ENCODE data around the gene TBC1D24. TPM values are rescaled to one million over a fixed set of nuclear protein-coding genes. Genes with fewer than 3 reads are reported as not detected.
A peak's percentile ranks its signal among the peaks of the same experiment; 100 is the strongest.

TBC1D24 gene
- total and polyA plus RNA-seq, 2 donors (not counting 1 experiment from before 2014, with no cell fraction given): 7.1 to 9.4 TPM

DNA sequence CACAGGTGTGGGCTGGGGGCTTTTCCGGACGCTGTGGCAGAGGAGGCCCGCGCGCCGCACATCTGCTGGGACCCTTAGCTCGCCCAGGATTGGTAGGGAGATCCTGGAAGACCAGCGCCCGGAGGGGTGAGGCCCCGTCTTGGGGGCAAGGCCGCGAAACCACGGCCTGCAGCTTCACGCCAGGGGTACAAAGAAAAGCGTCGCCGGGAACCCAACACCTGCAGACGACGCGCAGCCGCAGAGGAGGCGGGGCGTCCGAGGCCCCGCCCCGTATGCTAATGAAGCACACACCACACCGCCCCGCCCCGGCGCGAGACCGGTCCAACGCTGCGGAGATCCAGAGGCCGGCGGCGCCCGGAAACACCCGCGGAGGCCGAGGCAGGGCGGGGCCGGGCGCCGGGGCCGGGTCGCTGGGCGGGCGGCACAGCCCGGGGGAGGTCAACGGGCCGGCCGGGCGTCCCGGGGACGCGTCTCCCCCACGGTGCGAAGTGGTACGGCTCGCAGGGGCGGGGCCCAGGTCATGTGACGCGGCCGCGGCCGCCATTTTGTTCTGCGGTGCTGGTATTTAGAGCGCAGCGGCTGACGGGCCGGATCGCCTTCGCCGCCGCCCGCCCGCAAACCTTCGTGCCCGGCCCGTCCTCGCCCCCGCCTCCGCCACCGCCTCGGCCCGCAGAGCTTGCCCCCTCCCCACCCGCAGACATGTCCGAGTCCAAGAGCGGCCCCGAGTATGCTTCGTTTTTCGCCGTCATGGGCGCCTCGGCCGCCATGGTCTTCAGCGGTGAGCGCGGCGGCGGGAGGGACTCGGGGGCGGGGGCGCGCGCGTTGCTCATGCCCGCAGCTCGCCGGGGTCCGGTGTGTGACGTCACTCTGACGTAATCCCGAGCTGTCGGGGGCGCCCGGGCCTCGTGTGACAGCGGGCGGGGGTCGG, 38.7 kb downstream of the TBC1D24 start, which contains the start of gene ATP6V0C:
Gene ATP6V0C (plus strand): TSS at position 548 of the 928 bp plus-strand sequence. CDS start 152 bp downstream, at position 700.
- H3K27ac ChIP-seq (ENCODE audit: low read length in 2 of 2): peak within 1 kb of the TSS; percentile 94 to 99
- peaks cover 79 to 88% of the 10 kb centered on the region in 2 donors for H3K4me1 ChIP-seq (ENCODE audit: control insufficient read depth in 2 of 2, insufficient read depth in 2 of 2, low read length in 2 of 2)
- peak within 1 kb of the TSS; percentile 99 for H3K27ac Mint-ChIP-seq
- CTCF ChIA-PET: interaction anchor here (1.0 to 2.0 kb wide), 3 partner anchors 12 to 319 kb away, joined by 4 to 8 read pairs (median 5); no protein-coding TSS in a partner anchor
- H3K4me3 ChIP-seq (ENCODE audit: control extremely low read depth in 1 of 5, extremely low read depth in 1 of 5, insufficient read depth in 1 of 5, low read depth in 2 of 5, low read length in 4 of 5): peak within 1 kb of the TSS; percentile 75 to 96 (median 82)
- peaks cover 42% of the 10 kb centered on the region for H4K20me1 ChIP-seq (ENCODE audit: control insufficient read depth, insufficient read depth, low read length, poor library complexity, severe bottlenecking)
- H3K79me2 ChIP-seq (ENCODE audit: control insufficient read depth, insufficient read depth, low read length): peaks cover 75% of the 10 kb centered on the region
- WGBS (ENCODE audit: insufficient coverage): under 1% methylated on average over 122 of the region's 122 CpGs
- no peaks in the 10 kb centered on the region for H3K9me3 ChIP-seq (ENCODE audit: control extremely low read depth in 1 of 3, control insufficient read depth in 2 of 3, insufficient read depth in 1 of 3, low read length in 2 of 3)
- peak within 1 kb of the TSS; percentile 63 for H2AFZ ChIP-seq (ENCODE audit: insufficient read depth, low read depth, low read length, poor library complexity, severe bottlenecking)
- peaks cover 80% of the 10 kb centered on the region for H3K4me1 Mint-ChIP-seq
- ATAC-seq (ENCODE audit: low read depth) (peak; percentile 80), DNase-seq (peak; percentile 98)
- no peaks in the 10 kb centered on the region for H3K9me3 Mint-ChIP-seq (ENCODE audit: insufficient read depth)
- H3K4me2 ChIP-seq (replicated peaks; ENCODE audit: low read depth, low read length, poor library complexity, severe bottlenecking): peak within 1 kb of the TSS; percentile 91
- H3K36me3 ChIP-seq (replicated peaks in 1 of 2; ENCODE audit: control extremely low read depth in 1 of 2, control insufficient read depth in 1 of 2, extremely low read depth in 1 of 2, insufficient read depth in 2 of 2, low read length in 1 of 2): peaks cover 0 to 12% of the 10 kb centered on the region in 2 experiments
- H3K27me3 ChIP-seq (replicated peaks in 1 of 4; ENCODE audit: control extremely low read depth in 1 of 4, control insufficient read depth in 3 of 4, insufficient read depth in 4 of 4, low read length in 3 of 4): no peaks in the 10 kb centered on the region
- no peaks in the 10 kb centered on the region for H3K27me3 Mint-ChIP-seq
- H3K9ac ChIP-seq (ENCODE audit: low read length): peak within 1 kb of the TSS; percentile 98
- intact Hi-C loops (cut with micrococcal nuclease): loop anchor here (1.0 kb wide), 5 partner anchors 19 to 358 kb away; partner anchors contain the start of genes MLST8 and TRAF7
- TF ChIP-seq CTCF (IDR thresholded peaks at IDR 0.05) (no peak), EZH2 (IDR thresholded peaks at IDR 0.05; ENCODE audit: borderline replicate concordance, insufficient read depth, low read depth, low read length, poor library complexity, severe bottlenecking) (no peak)
- POLR2A ChIA-PET: interaction anchor here (0.6 to 3.7 kb wide), 4 partner anchors 18 to 358 kb away, joined by 3 to 25 read pairs (median 3); partner anchors contain the start of genes CEMP1, ECI1, PDPK1 and TRAF7
- H3K4me3 Mint-ChIP-seq: peak within 1 kb of the TSS; percentile 96

Measured in B cell (primary cell).